ENCODE measurements around the gene FCSK. TPM values are rescaled to one million over a fixed set of nuclear protein-coding genes. Genes with fewer than 3 reads are reported as not detected.
A peak's percentile ranks its signal among the peaks of the same experiment; 100 is the strongest.

FCSK gene
- total RNA-seq, 1 donor, result 11.9 TPM

- no peaks in the 10 kb centered on the region for H3K36me3 ChIP-seq (ENCODE audit: insufficient read depth, low read length)
- H3K4me1 ChIP-seq (ENCODE audit: insufficient read depth, low read length), result no peaks in the 10 kb centered on the region
- no peaks in the 10 kb centered on the region for H3K27me3 ChIP-seq (ENCODE audit: insufficient read depth, low read length)
- peak overlapping the region; percentile 98 for H2AFZ ChIP-seq (ENCODE audit: low read length)
- H3K9me3 ChIP-seq (ENCODE audit: low read depth, low read length), result no peaks in the 10 kb centered on the region
- no peaks in the 10 kb centered on the region for H4K20me1 ChIP-seq (ENCODE audit: insufficient read depth, low read length)
- peak overlapping the region; percentile 97 for H3K27ac ChIP-seq (ENCODE audit: low read depth, low read length)
- peak; percentile 48 for DNase-seq (ENCODE audit: insufficient read length, low spot score, missing footprints)
- TF ChIP-seq CTCF (IDR thresholded peaks at IDR 0.05; ENCODE audit: extremely low read depth, low read depth, low read length), result no peak
- H3K79me2 ChIP-seq (ENCODE audit: insufficient read depth, low read length), result peaks cover 9% of the 10 kb centered on the region
- peak overlapping the region; percentile 97 for H3K4me3 ChIP-seq (ENCODE audit: insufficient read depth, low read length)
- peak overlapping the region; percentile 99 for H3K4me2 ChIP-seq (ENCODE audit: insufficient read depth, low read length)
Observed at GRCh38 chr16:70453117-70453891, 1.1 kb upstream of the FCSK start.

GRCh38 chr16:70453892-70454221, 538 bp upstream of the FCSK start:
- no peak for TF ChIP-seq CTCF (IDR thresholded peaks at IDR 0.05; ENCODE audit: extremely low read depth, low read depth, low read length)
- Histone ChIP-seq H3K27ac (ENCODE audit: low read depth, low read length) (peak overlapping the region; percentile 97), H4K20me1 (ENCODE audit: insufficient read depth, low read length) (no peaks in the 10 kb centered on the region), H3K4me2 (ENCODE audit: insufficient read depth, low read length) (peak overlapping the region; percentile 99), H3K36me3 (ENCODE audit: insufficient read depth, low read length) (no peaks in the 10 kb centered on the region), H3K27me3 (ENCODE audit: insufficient read depth, low read length) (no peaks in the 10 kb centered on the region), H3K79me2 (ENCODE audit: insufficient read depth, low read length) (peaks cover 9% of the 10 kb centered on the region), H3K4me1 (ENCODE audit: insufficient read depth, low read length) (no peaks in the 10 kb centered on the region), H3K9me3 (ENCODE audit: low read depth, low read length) (no peaks in the 10 kb centered on the region), H3K4me3 (ENCODE audit: insufficient read depth, low read length) (peak overlapping the region; percentile 97), H2AFZ (ENCODE audit: low read length) (peak overlapping the region; percentile 98)
- DNase-seq (ENCODE audit: insufficient read length, low spot score, missing footprints), result no peak

- Histone ChIP-seq H4K20me1 (ENCODE audit: insufficient read depth, low read length) (no peaks in the 10 kb centered on the region), H3K27me3 (ENCODE audit: insufficient read depth, low read length) (no peaks in the 10 kb centered on the region), H3K4me2 (ENCODE audit: insufficient read depth, low read length) (no peak overlapping the region), H3K4me3 (ENCODE audit: insufficient read depth, low read length) (no peak overlapping the region), H2AFZ (ENCODE audit: low read length) (no peak overlapping the region), H3K9me3 (ENCODE audit: low read depth, low read length) (no peaks in the 10 kb centered on the region), H3K36me3 (ENCODE audit: insufficient read depth, low read length) (no peaks in the 10 kb centered on the region), H3K27ac (ENCODE audit: low read depth, low read length) (no peak overlapping the region), H3K79me2 (ENCODE audit: insufficient read depth, low read length) (peaks cover 9% of the 10 kb centered on the region), H3K4me1 (ENCODE audit: insufficient read depth, low read length) (peaks cover 4% of the 10 kb centered on the region)
- no peak for DNase-seq (ENCODE audit: insufficient read length, low spot score, missing footprints)
- no peak for TF ChIP-seq CTCF (IDR thresholded peaks at IDR 0.05; ENCODE audit: extremely low read depth, low read depth, low read length)
Observed at GRCh38 chr16:70455910-70456309, 1.5 kb downstream of the FCSK start.

GRCh38 chr16:70457446-70458166, 3.2 kb downstream of the FCSK start:
- Histone ChIP-seq H3K27me3 (ENCODE audit: insufficient read depth, low read length) (no peaks in the 10 kb centered on the region), H3K36me3 (ENCODE audit: insufficient read depth, low read length) (no peaks in the 10 kb centered on the region), H3K27ac (ENCODE audit: low read depth, low read length) (no peak overlapping the region), H3K79me2 (ENCODE audit: insufficient read depth, low read length) (peaks cover 9% of the 10 kb centered on the region), H3K9me3 (ENCODE audit: low read depth, low read length) (no peaks in the 10 kb centered on the region), H3K4me3 (ENCODE audit: insufficient read depth, low read length) (no peak overlapping the region), H2AFZ (ENCODE audit: low read length) (no peak overlapping the region), H3K4me2 (ENCODE audit: insufficient read depth, low read length) (no peak overlapping the region), H3K4me1 (ENCODE audit: insufficient read depth, low read length) (peaks cover 8% of the 10 kb centered on the region), H4K20me1 (ENCODE audit: insufficient read depth, low read length) (peaks cover 4% of the 10 kb centered on the region)
- no peak for TF ChIP-seq CTCF (IDR thresholded peaks at IDR 0.05; ENCODE audit: extremely low read depth, low read depth, low read length)
- DNase-seq (ENCODE audit: insufficient read length, low spot score, missing footprints), result no peak
